DOHH2 (cell line): Measurements from ENCODE around the gene NPTX2.

Experiments used
- CTCF ChIP-seq: fragments of 200-600 bp; sonication (generic); IDR thresholded peaks from one replicate; pipeline ENCODE4 v1.5.1; 2014; ENCODE audit warnings: antibody characterized with exemption, mild to moderate bottlenecking, low read depth, low read length; ENCODE audit not compliant: poor library complexity, severe bottlenecking
- EZH2phosphoT487 ChIP-seq: fragments of 200-600 bp; sonication (generic); IDR thresholded peaks from 2 replicates; pipeline ENCODE4 v1.6.1; 2017; ENCODE audit warnings: borderline replicate concordance, mild to moderate bottlenecking, antibody characterized with exemption, low read length, moderate library complexity, mixed read lengths

GRCh38 chr7:98602755-98603398 is 14.2 kb upstream of the NPTX2 start:
- TF ChIP-seq CTCF (no peak), EZH2phosphoT487 (no peak)
